Head of caudate nucleus (tissue), 42 donors: ENCODE results near the gene EPHX1.
"Not testable (repeated sequence)": the region's sequence is repeated elsewhere in the genome, so short reads cannot be mapped to it uniquely, and the experiment has no call there.

Source experiments
- DNase-seq, 42 donors: peaks; one replicate each; pipeline versions ENCODE4 v3.0.0 to v3.0.0-alpha.2; 2020 to 2021; ENCODE audit warnings: mixed read lengths in 7 of 42
- intact Hi-C: fragments of 100-400 bp; cut with DNase I; formaldehyde crosslinking; loops from one replicate; pipeline ENCODE4 v1.15.0; 2022

EPHX1 gene

DNA sequence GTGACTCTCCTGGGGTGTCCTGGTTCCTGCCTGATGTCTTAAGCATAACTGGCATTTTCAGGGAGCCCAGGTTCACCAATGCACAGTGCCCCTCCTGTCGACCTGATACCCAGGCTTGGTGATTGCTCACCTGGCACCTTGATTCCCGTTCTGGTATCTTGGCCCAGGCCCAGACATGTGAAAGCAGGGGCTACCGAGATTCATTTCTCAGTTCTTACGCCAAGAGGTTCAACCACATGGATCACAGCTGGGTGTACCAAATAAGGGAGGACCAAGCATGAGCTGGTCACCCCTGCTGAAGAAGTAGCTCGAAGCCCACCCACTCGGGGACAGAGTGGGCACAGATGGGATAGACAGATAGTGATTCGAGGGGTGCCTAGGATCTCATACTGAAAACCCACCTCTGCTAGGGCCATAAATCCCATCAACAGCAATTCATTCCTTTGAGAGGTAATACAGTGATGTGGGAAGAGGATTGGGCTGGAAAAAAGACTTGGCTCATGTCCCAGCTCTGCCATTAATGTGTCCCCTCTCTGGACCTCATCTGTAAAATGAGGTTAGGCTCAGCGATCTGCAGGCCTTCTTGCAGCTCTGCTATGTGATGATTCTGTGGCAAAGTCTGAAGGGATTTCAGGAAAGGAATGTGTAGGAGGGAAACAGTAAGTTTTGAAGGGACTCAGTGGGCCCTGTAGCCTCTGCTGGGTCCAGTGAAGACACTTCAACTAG lies 2.7 kb downstream of the EPHX1 start:
- DNase-seq = peak in 1 of 42 donors; percentile 31
- intact Hi-C loops = loop anchor here (5.0 kb wide), 1 partner anchor 35 kb away; the partner anchor contains the start of gene SRP9

DNA sequence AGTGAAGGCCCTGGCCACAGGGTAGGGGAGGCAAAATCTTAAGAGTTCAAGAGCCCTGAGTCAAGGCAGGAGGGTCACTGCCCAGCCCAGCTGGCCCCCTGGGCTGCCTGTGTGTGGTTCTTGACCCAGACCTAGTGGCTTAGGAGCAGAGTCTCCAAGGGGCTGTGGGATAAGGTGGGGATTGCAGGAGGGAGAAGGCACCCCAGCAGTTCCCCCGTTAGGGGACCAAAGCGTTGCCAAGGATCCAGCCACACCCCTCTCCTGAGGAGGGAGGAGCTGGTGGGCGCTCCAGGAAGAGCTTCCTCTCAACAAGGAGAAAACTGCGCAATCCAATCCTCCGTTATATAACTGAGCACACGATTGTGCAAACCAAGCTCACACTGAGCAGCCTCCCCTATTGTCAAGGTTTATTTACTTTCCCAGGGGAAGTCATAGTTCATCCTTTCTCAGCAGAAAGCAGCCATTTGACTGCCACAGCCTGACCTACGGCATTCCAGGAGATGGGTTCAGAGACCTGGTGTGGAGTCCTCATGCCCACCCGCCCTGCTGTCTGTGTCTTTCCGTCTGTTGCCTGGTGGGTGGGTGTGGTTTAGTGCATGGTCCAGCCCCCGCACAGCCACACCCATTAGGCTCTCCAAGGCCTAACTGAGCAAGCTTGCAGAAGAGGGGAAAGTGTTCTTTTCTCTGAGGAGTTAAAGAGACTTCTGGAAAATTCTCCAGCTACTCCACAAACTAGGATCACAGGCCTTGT lies 3.5 kb downstream of the EPHX1 start:
- intact Hi-C loops = loop anchor here (5.0 kb wide), 1 partner anchor 36 kb away; the partner anchor contains the start of gene SRP9
- DNase-seq = peak in 1 of 42 donors; percentile 35

DNA sequence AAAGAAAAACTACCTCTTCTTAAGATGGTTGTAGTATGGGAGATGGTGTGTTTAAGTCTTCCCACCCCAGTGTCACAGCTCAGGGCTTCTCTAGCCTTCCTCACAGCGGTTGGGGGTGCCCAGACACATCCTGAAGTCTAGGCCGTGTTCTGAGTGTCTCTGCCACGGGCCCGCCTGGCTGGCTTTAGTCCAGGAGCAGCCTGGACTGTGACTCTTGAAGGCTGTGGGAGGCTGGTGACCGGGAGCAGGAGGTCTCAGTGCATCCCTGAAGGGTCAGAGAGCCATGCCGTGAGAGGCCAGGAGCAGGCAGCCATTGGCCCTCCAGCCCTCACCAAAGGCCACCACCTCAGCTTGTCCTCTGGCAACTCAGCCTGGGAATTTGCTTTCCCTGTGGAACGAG lies 4.5 kb downstream of the EPHX1 start:
- no peak for DNase-seq
- intact Hi-C loops = loop anchor here (5.0 kb wide), 1 partner anchor 37 kb away; the partner anchor contains the start of gene SRP9

DNA sequence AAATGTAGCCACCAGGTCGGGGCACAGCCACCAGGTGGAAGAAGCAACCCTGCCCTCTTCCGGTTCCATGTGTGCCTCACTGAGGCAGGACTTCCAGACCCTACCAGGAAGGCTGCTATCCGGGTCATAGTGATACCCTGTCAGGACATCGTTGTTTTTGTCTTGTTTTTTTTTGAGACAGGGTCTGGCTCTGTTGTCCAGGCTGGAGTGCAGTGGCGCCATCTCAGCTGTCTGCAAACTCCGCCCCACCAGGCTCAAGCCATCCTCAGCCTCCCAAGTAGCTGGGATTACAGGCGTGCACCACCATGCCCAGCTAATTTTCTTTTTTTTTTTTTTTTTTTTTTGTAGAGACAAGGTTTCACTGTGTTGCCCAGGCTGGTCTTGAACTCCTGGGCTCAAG lies 5.2 kb downstream of the EPHX1 start:
- DNase-seq, intact Hi-C loops: not testable (repeated sequence)

DNA sequence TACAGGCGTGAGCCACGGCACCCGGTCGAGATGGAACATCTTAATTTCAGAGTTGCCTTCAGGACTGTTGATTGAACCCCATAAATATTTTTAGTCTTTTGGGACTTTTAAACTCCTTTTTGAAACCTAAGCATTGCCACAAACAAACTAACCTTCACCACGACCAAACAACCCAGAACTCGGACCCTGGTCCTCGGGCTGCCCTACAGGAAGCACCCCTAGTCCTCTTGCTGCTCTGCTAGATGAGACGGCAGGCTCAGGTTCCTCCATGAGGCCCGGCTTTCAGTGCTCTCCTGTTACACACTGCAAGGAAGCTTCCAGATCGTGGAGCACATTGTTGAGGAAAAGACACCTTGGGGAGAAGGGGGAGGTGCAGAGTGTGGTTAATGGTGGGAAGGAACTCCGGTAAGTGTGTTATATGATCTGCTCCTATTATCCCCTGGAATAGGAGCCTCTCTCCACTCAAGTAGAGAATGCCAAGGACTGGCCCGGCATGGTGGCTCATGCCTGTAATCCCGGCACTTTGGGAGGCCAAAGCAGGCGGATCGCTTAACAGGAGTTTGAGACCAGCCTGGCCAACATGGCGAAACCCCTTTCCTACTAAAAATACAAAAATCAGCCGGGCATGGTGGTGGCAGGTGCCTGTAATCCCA lies 5.7 kb downstream of the EPHX1 start:
- intact Hi-C loops = no loop called here
- no peak for DNase-seq

DNA sequence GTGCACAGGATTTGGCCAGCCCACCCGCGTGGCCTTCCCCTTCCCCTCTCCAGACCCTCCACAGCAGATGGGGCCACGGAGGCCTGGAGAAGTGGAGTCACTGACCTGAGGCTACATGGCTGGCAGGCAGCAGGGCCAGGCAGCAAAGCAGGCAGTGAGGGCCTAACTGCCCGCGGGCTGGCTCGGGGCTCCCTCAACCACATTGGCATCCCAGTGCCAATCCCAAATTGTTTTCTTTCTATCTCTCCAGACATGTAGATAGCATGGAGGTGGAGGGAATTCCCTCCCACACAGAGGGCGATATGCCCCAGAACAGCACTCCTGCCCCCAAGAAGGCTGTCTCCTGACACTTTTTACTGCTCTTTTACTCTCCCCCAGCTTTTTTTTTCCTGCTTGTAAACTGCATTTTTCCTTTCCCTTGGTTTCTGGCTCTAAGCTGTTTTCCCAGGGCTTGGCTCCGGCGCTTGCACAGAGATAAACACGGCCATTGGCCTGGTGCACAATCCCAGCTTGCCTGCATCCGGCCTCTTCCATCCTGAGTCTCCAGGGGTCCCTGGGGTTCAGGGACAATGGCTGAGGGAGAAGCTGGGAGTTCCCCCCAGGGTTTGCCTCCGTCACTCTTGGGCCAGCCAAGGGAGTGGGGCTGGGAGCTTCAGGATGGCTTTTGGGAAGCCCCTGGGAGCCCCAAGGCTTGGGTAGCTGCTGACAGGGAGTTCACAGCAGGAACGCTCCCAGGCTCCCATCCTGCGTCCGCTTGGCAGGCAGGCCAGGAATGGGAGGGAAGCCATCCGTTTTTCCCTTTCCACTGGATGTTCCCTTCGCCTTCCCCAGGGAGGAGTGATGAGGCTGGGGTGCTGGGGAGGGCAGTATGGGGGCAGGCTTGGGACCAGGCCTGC lies 7.0 kb downstream of the EPHX1 start:
- intact Hi-C loops = no loop called here
- DNase-seq = peak in 21 of 42 donors; percentile 11 to 67 (median 40)

DNA sequence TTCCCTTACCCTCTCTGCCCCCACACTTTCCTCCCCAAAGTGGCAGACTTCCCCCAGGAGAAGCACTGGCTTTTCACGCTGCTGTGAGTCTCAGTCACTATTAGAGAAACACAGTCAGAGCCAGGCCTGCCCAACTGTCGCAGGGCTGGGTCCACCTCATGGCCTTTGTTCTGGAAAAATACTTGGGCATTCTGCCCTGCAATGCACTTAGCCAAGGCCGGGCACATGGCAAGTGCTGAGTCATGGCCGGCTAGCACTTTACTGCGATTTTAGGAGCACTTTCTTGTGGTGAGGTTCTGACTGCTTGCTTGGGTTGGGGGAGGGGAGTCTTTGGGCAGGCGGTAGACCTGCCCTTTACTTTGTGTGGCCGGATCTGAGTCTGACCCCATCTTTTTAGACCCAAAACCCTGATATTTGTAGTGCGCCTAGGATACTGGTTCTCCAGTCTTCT lies 7.7 kb downstream of the EPHX1 start:
- intact Hi-C loops = no loop called here
- DNase-seq = peak; percentile 54 to 93 (median 80)

DNA sequence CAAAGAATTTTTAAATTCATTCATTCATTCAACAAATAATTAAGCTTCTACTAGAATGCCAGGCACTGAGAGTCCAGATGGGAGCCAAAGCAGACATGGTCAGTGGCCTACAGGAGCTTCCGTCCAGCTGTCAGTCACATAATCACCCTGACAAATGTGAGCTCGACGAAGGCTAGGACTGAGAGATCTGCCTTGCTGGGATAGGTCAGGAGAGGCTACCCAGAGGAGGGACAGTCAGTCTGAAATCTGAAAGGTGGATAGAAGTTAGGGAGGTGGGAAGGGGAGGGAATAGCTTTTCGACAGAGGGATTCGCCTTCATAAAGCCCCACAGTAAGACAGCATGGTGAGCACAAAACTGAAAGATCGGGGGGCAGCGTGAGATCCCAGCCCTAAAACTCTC lies 8.3 kb downstream of the EPHX1 start:
- no peak for DNase-seq
- intact Hi-C loops = no loop called here

DNA sequence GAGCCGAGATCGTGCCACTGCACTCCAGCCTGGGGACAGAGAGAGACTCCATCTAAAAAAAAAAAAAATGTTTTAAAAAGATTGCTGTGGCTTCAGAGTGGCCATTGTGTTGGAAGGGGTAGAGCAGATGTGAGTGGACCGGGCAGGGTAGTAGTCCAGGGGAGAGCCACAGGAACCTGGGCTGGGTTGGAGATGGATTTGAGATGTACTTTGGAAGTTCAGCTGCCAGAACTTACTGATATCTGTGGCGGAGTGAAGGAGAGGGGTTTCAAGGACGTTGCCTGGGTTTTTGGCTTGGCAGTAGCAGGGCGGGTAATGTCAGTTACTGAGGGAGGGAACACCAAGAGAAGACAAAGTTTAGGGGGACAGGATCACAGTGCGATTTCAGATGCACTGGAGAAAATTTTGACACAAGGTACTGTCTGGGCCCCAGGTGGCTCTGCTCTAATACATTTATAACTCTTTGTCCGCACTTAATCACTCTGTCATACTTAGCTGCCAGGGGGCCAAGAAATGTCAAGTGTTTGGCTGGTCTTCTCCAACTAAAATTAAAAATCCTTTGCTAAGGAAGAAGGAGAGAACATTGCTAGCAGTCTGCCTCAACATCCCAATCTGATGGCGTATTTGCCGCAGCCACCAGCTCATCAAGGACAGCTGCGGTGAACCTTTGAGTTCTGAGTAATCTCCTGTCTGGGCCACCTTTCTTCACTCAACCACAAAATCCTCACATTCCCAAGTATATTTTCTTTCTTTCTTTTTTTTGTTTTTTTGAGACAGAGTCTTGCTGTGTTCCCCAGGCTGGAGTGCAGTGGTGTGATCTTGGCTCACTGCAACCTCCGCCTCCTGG lies 9.6 kb downstream of the EPHX1 start:
- no peak for DNase-seq
- intact Hi-C loops = no loop called here

DNA sequence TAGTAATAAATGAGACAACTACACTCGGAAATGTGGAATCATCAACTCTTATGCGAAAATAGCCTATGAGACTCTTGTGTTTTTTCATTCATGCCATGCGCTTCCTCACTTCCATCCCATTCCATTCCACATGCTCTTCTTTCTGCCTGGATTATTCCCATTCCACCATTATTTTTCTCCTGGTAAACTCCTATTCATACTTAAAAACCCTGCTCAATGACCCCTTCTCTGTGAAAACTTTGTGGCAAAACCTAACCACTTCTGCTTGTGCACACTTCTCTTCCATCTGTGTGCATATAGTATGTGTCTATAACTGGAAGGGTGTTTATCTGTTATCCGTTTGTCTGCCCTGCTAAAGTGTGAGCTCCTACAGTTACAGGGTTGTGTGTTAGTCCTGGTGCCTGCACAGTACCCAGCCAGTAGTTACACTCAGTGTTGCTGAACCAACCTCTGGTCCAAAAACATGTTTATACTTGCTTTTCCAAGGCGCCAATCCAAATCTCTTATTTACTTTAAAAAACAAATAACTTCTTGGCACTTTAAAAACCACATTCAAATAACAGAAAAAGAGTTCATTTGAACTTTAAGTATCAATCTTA lies 10.7 kb downstream of the EPHX1 start:
- DNase-seq = no peak
- intact Hi-C loops = no loop called here

DNA sequence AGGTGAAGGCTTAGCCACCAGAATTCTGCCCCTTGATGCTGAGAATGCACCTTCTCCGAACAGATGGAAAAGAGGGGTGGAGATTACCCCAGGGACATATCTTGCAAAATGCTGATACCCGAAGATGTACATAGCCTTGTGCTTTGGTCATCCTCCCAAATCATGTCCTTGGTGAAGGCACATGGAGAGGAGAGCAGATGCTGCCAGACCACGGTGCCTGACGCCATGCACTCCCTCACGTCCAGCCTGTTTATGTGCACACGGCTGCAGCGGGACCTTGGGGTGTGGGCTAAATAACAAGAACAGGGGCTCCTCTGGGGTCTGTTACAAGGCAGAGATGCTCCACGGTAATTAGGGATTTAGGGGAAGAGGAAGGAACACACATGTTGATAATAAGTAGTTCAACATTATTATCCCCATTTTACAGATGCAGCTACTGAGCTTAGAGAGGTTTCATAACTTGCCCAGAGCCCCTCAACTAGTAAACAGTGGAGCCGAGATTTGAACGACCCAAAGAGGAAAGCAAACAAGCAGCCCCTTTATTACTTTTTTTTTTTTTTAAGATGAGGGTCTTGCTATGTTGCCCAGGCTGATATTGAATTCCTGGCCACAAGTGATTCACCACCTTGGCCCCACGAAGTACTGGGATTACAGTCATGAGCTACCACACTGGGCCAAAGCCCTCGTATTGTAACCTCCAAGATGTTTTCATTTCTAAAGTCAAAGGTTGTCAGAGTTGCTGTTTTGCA lies 12.9 kb downstream of the EPHX1 start:
- no peak for DNase-seq
- intact Hi-C loops = no loop called here

DNA sequence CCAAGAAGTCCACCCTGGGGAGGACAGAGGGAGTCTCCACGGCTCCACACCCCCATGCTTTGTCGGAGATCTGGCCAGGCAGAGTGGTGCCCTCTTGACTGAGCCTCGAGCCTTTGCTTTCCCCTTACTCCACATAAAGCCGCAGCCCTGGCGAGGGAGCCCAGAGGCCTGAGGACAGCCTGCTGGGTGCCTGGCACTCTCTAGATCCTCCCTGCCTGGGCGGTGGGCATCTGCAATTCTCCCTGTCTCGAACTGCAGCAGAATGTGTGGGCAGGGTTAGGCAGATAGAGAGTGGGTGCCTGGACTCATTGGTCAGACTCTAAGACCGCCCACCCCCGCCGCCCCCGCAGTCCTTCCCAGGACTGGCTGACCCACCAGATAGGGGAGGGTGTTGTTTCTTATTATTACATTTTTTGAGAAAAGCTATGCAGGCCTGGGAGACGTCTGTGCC lies 13.9 kb downstream of the EPHX1 start:
- no peak for DNase-seq
- intact Hi-C loops = no loop called here

DNA sequence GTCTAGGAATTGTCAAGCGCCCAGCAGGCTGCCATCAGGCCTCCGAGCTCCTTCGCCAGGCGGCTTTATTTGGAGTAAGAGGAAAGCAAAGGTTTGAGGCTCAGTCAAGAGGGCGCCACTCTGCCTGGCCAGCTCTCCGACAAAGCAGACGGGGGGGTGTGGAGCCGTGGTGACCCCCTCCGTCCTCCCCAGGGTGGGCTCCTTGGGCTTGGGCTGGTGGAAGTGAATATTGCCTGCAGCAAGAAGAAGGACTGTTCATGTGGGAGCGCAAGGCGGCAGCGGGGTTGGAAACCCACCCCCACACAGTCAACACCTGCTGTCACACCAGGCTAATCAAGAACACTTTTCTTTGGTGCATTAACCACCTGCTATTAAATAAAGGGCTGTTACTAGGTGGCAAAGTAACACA lies 14.6 kb downstream of the EPHX1 start:
- intact Hi-C loops = no loop called here
- peak in 1 of 42 donors; percentile 3 for DNase-seq

DNA sequence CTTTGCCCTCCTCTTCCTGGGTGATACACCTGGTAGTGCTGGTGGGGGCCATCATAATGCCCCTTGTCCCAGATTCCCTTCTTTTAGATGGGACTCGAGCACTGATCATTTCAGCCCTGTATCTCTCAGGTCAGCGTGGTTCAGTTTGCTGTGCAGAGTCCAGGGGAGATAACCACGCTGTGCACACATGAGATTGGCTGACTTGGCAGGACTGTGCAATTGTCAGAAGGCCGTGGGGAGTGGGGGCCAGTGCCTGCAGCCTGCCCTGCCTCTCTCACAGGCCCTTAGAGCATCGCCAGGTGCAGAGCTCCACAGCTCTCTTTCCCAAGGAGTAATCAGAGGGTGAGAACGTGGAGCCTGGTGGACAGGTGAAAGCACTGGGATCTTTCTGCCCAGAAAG lies 15.2 kb downstream of the EPHX1 start:
- DNase-seq = no peak
- intact Hi-C loops = no loop called here

DNA sequence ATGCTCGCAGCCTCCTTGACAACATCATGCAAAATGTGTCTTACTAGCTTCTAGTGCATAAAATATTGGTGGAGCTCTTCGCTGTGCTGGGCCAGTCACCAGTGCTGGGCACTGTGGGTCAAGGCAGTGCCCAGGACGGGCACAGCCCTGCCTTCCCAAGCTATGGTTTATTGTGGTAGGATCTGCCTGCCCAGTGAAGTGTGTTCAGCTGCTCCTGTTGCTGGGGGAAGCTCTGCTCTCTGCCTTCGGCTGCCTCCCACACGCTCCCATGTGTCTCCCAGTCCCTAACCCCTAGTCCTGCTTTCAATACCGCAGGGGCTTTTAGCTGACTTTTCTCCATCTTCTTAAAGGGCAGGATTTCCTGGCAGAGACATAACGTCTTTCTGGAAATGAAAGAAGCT lies 15.7 kb downstream of the EPHX1 start:
- DNase-seq = peak in 1 of 42 donors; percentile 3
- intact Hi-C loops = no loop called here

DNA sequence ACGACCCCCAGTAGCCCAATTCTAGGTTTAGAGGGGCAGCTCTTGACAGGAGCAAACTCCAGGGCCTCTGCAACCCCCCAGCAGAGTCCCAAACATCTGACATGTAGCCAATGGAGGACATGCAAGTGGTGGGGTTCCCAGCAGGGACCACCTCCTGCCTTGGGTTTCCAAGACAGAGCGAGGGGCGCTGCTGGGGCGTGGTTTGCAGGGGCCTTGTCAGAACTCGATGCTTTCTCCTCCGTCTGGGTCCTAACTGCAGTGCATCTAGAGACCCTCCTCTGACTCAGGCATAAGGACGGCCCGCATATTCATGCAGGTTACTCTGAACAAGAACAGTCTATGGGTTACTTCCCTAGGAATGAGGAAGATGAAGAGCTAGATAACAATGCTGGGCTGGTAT lies 17.2 kb downstream of the EPHX1 start:
- intact Hi-C loops = no loop called here
- DNase-seq = no peak
